Measurements from ENCODE around the gene DPP6.
"Not testable (repeated sequence)": the region's sequence is repeated elsewhere in the genome, so short reads cannot be mapped to it uniquely, and the experiment has no call there.

- not testable (repeated sequence) for TF ChIP-seq CTCF (conservative IDR thresholded peaks at IDR 0.05; ENCODE audit: low read depth, low read length); EZH2 (IDR thresholded peaks at IDR 0.05; ENCODE audit: borderline replicate concordance, low read depth, low read length, poor library complexity, severe bottlenecking)
These were observed 110.7 kb downstream of the DPP6 start for GRCh38 chr7:154162921-154163320.

Measured in A673 (cell line).